Pons (tissue), 1 donor: ENCODE measurements around the gene MLYCD.

ENCODE experiments used
- DNase-seq: peaks from one replicate; pipeline ENCODE4 v3.0.0-alpha.2; 2016; ENCODE audit warnings: low spot score

The MLYCD gene

DNA sequence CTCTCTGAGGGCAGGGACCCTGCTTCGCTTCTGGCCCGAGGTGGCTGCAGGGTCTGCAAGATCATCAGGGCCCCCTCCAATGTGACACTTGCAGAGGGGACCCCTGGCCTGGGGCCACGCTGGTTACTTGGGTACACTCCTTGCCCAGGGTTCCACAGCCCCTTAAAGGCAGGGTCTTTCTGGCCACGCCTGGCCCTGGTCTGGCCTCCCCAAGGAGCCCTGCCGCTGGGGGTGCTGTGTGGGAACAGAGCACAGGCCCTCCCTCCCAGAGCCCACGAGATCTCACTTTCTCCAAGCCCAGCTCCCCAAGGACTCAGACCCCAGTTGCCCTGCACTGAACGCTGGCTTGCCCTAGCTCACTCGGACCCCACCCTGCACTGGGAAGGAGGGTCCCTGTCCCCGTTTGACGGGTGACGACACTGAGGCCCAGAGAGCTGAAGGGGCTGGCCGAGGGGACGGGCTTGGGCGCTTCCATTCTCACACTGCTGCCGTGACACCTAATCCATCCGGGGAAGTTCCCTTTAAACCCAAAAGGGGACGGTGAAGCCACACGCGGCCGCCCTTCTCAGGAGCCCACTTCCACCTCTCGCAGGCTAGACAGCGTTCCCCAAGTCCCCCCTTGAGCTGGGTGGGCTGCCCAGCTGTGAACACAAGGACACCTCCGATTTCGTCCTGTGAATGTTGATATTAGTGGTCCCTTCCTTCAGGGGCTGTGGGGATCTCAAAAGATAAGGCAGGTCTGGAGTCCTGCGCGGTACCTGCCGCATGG, 27.2 kb downstream of the MLYCD start:
- DNase-seq = no peak

GRCh38 chr16:83926726-83927397, 27.9 kb downstream of the MLYCD start:
- DNase-seq = no peak

DNA sequence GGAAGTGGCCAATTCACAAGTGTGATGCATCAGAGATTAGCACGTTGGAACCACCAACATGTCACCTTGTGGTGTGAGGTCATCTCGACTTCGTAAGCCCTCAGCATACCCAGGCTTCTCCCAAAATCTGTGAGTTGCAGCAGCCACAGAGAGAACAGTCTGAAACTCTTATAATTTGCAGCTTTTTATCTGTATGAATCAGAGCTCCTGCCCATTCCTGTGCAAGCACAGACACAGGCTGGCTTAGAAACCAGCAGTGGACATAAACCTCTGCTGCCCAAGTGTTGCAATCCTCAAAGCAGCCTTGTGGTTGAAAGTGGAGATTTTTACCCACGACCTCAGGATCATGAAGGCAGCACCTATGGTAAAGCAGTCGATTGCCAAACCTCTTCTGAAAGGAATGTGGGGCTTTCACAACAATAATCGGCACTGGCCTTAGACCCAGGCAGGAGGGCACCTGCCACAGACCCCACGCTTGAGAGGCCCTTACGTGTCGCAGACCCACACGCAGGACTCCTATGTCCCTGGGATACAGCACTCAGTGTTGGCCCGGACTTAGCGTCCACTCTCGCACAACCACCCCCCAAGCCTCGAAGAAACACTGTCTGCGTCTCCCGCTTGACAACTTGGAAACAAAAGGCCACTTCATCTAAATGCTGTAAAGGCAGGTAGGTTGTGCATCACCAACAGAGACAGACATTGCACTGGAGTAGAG, 29.6 kb downstream of the MLYCD start:
- no peak for DNase-seq

- no peak for DNase-seq
Measured at GRCh38 chr16:83929811-83930555, 31.1 kb downstream of the MLYCD start.

- DNase-seq = no peak
Measured at GRCh38 chr16:83930730-83931500, 32.0 kb downstream of the MLYCD start.

DNA sequence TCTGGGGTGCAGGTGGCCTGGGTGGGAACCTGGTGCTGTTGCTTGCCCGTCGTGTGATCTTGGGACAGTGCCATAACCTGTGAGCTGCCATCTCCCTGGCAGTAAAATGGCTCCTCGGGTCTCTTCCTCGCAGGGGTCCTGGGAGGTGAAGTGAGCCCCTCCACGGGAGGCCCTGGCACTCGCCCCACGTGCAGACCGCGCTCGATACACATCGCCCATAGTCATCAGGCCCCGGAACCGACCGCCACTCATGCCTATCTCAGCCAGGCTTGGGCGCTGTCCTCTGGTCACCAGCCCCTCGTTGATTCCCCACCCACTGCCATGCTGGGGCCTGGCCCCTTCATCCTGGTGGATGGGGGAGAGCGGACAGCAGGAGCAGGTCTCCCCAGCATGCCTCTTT, 32.6 kb downstream of the MLYCD start:
- DNase-seq = no peak

DNA sequence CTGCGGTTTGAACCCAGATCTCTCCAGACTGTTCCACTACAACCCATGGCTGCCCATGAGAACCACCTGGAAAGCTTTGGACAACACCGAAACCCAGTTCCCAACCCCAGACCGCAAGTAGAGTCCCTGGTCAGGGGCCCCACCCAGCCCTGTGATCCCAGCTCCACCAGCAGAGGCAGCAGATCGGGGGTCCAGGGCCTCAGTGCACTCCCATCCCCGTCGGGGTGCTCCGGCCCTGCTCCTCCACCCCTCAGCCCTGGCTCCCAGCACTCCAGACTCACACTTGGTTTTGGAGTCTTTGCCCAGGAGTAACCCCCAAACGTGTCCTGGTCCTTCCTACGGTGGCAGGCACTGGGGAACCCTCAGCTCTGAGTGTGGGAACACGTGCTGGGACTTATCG, 33.4 kb downstream of the MLYCD start:
- no peak for DNase-seq

DNA sequence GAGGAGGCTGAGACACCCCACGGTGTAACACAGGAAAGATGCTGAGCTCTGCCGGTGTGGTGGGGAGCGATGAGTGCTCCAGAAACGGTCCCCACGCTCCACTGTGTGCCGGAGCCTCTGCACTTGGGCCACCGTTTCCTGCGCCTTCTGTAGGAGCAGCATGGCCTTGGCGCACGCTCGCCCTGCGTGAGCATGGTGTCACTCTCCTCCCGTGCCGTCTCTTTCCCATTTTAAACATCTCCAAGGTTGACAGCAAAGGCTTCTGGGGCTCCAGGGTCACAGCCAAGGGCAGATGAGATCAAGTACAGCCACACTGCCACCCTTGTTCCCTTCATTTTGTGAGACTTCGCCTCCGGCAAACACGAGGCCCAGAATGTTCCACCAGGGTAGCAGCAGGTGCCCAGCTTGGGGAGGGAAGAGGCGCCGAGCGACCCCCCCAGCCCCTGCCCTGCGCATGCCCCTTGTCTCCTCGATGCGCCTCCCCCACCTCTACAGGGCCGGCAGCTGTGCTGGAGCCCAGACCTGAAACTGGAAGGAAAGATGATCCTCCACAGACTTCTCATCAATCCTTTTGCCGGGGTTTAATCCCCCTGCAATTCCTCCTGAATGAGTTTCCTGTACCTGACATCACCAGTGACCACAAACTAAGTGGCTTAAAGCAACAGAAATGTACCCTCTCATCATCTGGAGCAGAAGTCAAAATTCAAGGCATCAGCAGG, 34.2 kb downstream of the MLYCD start:
- no peak for DNase-seq

- DNase-seq = no peak
Measured at GRCh38 chr16:83933885-83934683, 35.2 kb downstream of the MLYCD start.

GRCh38 chr16:83934684-83934977, 35.7 kb downstream of the MLYCD start:
- no peak for DNase-seq

- no peak for DNase-seq
Measured at GRCh38 chr16:83935005-83935857, 36.3 kb downstream of the MLYCD start.

- DNase-seq = no peak
Measured at GRCh38 chr16:83935858-83936255, 36.9 kb downstream of the MLYCD start.

- no peak for DNase-seq
Measured at GRCh38 chr16:83936581-83937165, 37.8 kb downstream of the MLYCD start.

DNA sequence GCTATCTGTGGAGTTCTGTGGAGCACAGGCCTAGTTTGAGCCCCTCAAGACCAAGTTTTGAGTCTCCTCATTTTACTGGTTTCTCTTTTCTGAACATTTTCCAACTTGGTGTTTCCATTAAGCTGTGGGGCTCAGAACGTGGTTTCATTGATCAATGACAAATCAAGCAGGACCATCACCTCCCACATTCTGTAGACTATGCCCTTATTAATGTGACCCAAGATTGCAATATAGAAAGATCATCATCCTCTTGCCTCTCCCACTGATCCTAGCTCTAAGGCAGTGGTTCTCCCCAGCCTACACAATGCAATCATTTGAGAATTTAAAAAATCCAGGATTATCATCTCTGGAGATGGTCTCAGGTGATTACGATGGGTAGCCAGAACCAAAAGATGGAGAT, 38.4 kb downstream of the MLYCD start:
- DNase-seq = no peak

GRCh38 chr16:83937922-83938885, 39.3 kb downstream of the MLYCD start:
- DNase-seq = no peak

- DNase-seq = peak; percentile 17
Measured at GRCh38 chr16:83939266-83939855, 40.4 kb downstream of the MLYCD start.

DNA sequence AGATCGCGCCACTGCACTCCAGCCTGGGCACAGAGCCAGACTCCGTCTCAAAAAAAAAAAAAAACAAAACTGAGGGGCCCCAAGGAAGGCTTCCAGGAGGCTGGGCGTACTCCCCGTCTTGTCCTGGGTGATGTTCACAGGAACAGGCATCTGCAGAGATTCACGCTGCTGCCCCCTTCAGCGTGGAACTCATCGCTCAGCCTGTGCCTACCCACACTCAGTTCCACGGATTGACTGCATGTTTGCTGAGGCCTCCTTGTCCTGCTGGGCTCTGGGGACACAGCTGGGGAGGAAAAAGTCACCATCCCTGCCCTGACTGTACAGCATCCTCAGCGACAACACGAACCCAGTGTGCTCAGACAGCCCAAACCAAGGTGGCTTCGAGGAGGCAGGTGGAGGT, 41.2 kb downstream of the MLYCD start:
- no peak for DNase-seq
